Body of pancreas (tissue), 4 donors: Measurements from ENCODE around the gene LEMD2. TPM values are rescaled to one million over a fixed set of nuclear protein-coding genes. Genes with fewer than 3 reads are reported as not detected.

ENCODE experiments used
- ATAC-seq: fragments of 150-250 bp; one replicate; pipeline ENCODE4 v1.9.1; 2016
- DNase-seq, 4 donors: peaks; one replicate each; pipeline ENCODE4 v3.0.0-alpha.2; 2019
- H3K27ac ChIP-seq, 4 donors: fragments of 200-600 bp; sonication (generic); 1 replicate in 3 of 4; 2 replicates in 1 of 4; pipeline versions ENCODE4 v1.5.1 to v1.6.1; 2016 to 2019; ENCODE audit warnings: mild to moderate bottlenecking in 1 of 4, mixed read lengths in 1 of 4, moderate library complexity in 1 of 4
- H3K27me3 ChIP-seq, 2 donors: fragments of 200-600 bp; sonication (generic); one replicate each; pipeline ENCODE4 v1.6.0; 2016; ENCODE audit warnings: mild to moderate bottlenecking in 1 of 2
- H3K36me3 ChIP-seq, 2 donors: fragments of 200-600 bp; sonication (generic); replicated peaks in 1 of 2; 2 replicates each; pipeline ENCODE4 v1.5.1; 2016; ENCODE audit warnings: low read depth in 2 of 2; ENCODE audit not compliant: insufficient read depth in 1 of 2
- H3K4me1 ChIP-seq: fragments of 200-600 bp; sonication (generic); one replicate; pipeline ENCODE4 v1.6.0; 2016
- H3K4me3 ChIP-seq, 2 donors: fragments of 200-600 bp; sonication (generic); 1 replicate in 1 of 2; 2 replicates in 1 of 2; pipeline ENCODE4 v1.5.1; 2016 to 2019
- H3K9me3 ChIP-seq, 3 donors: fragments of 200-600 bp; sonication (generic); 1 replicate in 2 of 3; 2 replicates in 1 of 3; pipeline ENCODE4 v1.5.1; 2016
- CTCF ChIP-seq, 7 experiments: fragments of 450-650 bp in 4 of 7; fragments of 200-600 bp in 3 of 7; sonication (generic) in 3 of 7; IDR thresholded peaks; one replicate each; pipeline ENCODE4 v1.5.1; 2016 to 2019; ENCODE audit warnings: antibody characterized with exemption in 7 of 7
- POLR2A ChIP-seq, 3 donors: fragments of 450-650 bp; IDR thresholded peaks; one replicate each; pipeline ENCODE4 v1.6.1; 2016; ENCODE audit warnings: antibody characterized with exemption in 3 of 3, mild to moderate bottlenecking in 2 of 3
- WGBS, 2 donors: methylation state at CpG; one replicate each; pipeline ENCODE4 v1.1.5; 2017; 5-methylcytosine and 5-hydroxymethylcytosine counted together
- intact Hi-C: fragments of 100-400 bp; cut with DNase I; formaldehyde crosslinking; loops from one replicate; pipeline ENCODE4 v1.15.1; 2023
- total RNA-seq, 2 donors: library from RNA; depleted of rRNA; stranded (reverse); fragments of >200 nt; gene quantifications; one replicate each; pipeline ENCODE4 v1.1.0, GENCODE V29; 2016

Gene LEMD2
- total RNA-seq, 2 donors from 2014 or later, result 32.7 to 48.8 TPM

- Histone ChIP-seq H3K9me3 (no peaks in the 10 kb centered on the region), H3K4me1 (peaks cover 20% of the 10 kb centered on the region), H3K4me3 (no peak overlapping the region), H3K27me3 (no peaks in the 10 kb centered on the region), H3K36me3 (no peaks in the 10 kb centered on the region), H3K27ac (no peak overlapping the region)
- intact Hi-C loops, result no loop called here
- no peak for DNase-seq
- no peak for ATAC-seq
- WGBS, 2 donors, result 75% methylated on average over 7 of the region's 7 CpGs
- TF ChIP-seq POLR2A (IDR thresholded peaks at IDR 0.05), result no peak
- TF ChIP-seq CTCF (IDR thresholded peaks at IDR 0.05), result no peak
Observed at GRCh38 chr6:33745548-33745947, 43.4 kb downstream of the LEMD2 start.

GRCh38 chr6:33744895-33745546 is 43.9 kb downstream of the LEMD2 start:
- DNase-seq (no peak), ATAC-seq (no peak)
- Histone ChIP-seq H3K4me3 (no peak overlapping the region), H3K9me3 (no peaks in the 10 kb centered on the region), H3K4me1 (peaks cover 25% of the 10 kb centered on the region), H3K27ac (peak overlapping the region in 2 of 4 donors; percentile 58 to 63), H3K27me3 (no peaks in the 10 kb centered on the region), H3K36me3 (no peaks in the 10 kb centered on the region)
- intact Hi-C loops, result no loop called here
- 60 to 73% methylated on average over 3 to 13 of the region's 13 CpGs for WGBS, 2 donors
- no peak for TF ChIP-seq POLR2A (IDR thresholded peaks at IDR 0.05)
- TF ChIP-seq CTCF (IDR thresholded peaks at IDR 0.05), result no peak

GRCh38 chr6:33744001-33744848 is 44.7 kb downstream of the LEMD2 start:
- Histone ChIP-seq H3K27ac (peak overlapping the region; percentile 15 to 65 (median 60)), H3K36me3 (no peaks in the 10 kb centered on the region), H3K4me3 (no peak overlapping the region), H3K9me3 (no peaks in the 10 kb centered on the region), H3K4me1 (peaks cover 31% of the 10 kb centered on the region), H3K27me3 (no peaks in the 10 kb centered on the region)
- intact Hi-C loops, result no loop called here
- no peak for TF ChIP-seq POLR2A (IDR thresholded peaks at IDR 0.05)
- TF ChIP-seq CTCF (IDR thresholded peaks at IDR 0.05), result peak; percentile 79 to 99 (median 88)
- ATAC-seq, result peak; percentile 81
- peak; percentile 74 to 89 (median 82) for DNase-seq
- WGBS, 2 donors, result 25 to 35% methylated on average over 11 of the region's 11 CpGs

GRCh38 chr6:33742837-33743236 is 46.1 kb downstream of the LEMD2 start:
- intact Hi-C loops, result no loop called here
- no peak for ATAC-seq
- Histone ChIP-seq H3K9me3 (no peaks in the 10 kb centered on the region), H3K27ac (no peak overlapping the region), H3K4me3 (no peak overlapping the region), H3K4me1 (peaks cover 31% of the 10 kb centered on the region), H3K27me3 (no peaks in the 10 kb centered on the region), H3K36me3 (no peaks in the 10 kb centered on the region)
- no peak for DNase-seq
- TF ChIP-seq POLR2A (IDR thresholded peaks at IDR 0.05) (no peak), CTCF (IDR thresholded peaks at IDR 0.05) (no peak)
- 87 to 89% methylated on average over 6 to 7 of the region's 7 CpGs for WGBS, 2 donors
